Measurements from ENCODE around the gene DYRK4. TPM values are rescaled to one million over a fixed set of nuclear protein-coding genes. Genes with fewer than 3 reads are reported as not detected.

The DYRK4 gene
- polyA plus RNA-seq, 3 donors: 17.4 to 26.9 (median 22.4) TPM

DNA sequence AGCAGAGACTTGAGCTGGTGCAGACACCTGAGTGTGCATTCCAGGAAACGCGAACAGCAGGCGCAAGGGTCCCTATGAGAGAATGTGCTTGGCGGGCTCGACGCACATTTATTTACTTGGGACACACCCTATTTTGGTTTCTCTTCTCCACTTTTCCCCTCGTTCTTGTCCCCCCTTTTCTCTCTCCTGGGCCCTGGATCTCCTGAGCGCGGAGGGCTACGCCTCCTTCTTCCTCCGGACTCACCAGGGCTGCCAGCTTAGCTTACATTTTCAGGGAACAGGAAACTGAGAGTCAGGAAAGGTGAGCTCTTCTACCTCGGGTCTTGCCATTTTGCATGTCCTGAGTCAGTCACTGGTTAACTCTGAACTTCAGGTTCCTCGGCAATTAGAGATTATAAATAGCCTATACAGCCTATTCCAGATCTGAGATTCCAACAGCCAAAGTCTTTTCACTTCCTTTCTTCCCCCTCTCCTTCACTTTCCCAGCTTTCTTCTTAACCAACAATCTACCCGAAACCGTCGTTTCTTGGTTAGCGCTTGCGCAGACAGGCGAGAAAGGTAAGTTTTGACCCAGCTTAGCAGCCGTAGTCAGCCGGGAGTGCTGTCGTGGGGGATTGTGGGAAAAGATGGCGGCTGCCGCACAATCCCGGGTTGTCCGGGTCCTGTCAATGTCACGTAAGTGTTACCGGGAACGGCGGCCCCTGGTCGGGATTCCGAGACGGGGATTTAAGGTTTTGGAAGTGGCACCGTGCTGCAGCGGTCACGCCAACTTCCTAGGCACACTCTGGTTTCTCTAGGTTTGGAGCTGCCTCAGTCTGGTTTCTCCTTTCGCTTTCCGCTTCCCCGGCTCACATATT, 86.7 kb downstream of the DYRK4 start, which contains the start of the genes AKAP3 and NDUFA9:
AKAP3 (minus strand) TSS at position 551 of the 857 bp plus-strand sequence. CDS start 10,855 bp downstream, outside the sequence.
NDUFA9 (plus strand) TSS at position 614 of the 857 bp plus-strand sequence; CDS start at position 627, 13 bp downstream.
- TF ChIP-seq, protein P1, sequence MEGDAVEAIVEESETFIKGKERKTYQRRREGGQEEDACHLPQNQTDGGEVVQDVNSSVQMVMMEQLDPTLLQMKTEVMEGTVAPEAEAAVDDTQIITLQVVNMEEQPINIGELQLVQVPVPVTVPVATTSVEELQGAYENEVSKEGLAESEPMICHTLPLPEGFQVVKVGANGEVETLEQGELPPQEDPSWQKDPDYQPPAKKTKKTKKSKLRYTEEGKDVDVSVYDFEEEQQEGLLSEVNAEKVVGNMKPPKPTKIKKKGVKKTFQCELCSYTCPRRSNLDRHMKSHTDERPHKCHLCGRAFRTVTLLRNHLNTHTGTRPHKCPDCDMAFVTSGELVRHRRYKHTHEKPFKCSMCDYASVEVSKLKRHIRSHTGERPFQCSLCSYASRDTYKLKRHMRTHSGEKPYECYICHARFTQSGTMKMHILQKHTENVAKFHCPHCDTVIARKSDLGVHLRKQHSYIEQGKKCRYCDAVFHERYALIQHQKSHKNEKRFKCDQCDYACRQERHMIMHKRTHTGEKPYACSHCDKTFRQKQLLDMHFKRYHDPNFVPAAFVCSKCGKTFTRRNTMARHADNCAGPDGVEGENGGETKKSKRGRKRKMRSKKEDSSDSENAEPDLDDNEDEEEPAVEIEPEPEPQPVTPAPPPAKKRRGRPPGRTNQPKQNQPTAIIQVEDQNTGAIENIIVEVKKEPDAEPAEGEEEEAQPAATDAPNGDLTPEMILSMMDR (IDR thresholded peaks at IDR 0.05): no peak
- under 1% methylated on average over 36 of the region's 39 CpGs for WGBS (ENCODE audit: insufficient coverage)

DNA sequence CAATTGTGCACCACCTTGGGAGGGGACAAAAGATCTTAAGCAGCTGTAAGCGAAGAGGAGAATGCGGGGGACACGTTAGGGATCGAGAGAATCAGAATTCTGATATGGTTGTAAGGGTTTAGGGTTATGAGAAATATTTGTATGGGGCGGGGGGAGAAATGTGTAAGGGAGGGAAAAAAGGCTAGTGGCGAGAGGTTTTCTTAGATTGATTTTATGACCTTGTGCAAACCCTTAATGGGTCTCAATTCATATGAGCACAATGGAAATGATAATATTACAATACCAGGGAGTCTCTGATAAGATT, 87.3 kb downstream of the DYRK4 start:
- peaks cover 32% of the 10 kb centered on the region for H3K4me1 Mint-ChIP-seq
- peak overlapping the region; percentile 85 to 97 (median 94) for H3K27ac Mint-ChIP-seq
- TF ChIP-seq, protein P1 (IDR thresholded peaks at IDR 0.05): no peak

More for the DNA sequence above, 86.7 kb downstream of the DYRK4 start, which contains the start of the genes AKAP3 and NDUFA9:
- H3K27me3 ChIP-seq (ENCODE audit: control insufficient read depth in 2 of 2, insufficient read depth in 2 of 2, low read length in 2 of 2): no peaks in the 10 kb centered on the region
- Mint-ChIP-seq H3K27ac (peak within 1 kb of the TSS; percentile 85 to 97 (median 94)), H3K4me1 (peaks cover 32% of the 10 kb centered on the region), H3K36me3 (peaks cover 0 to 8% of the 10 kb centered on the region in 2 donors), H3K27me3 (ENCODE audit: low read depth in 3 of 3) (peaks cover 6 to 15% (median 10%) of the 10 kb centered on the region in 3 donors), H3K4me3 (peak within 1 kb of the TSS; percentile 94), H3K9me3 (peaks cover 0 to 2% (median 0%) of the 10 kb centered on the region in 7 donors)
- H3K4me1 ChIP-seq (ENCODE audit: control insufficient read depth in 1 of 2, insufficient read depth in 2 of 2, low read length in 2 of 2): peaks cover 17 to 20% of the 10 kb centered on the region in 2 donors
- peak within 1 kb of the TSS; percentile 95 for H3K4me2 ChIP-seq (replicated peaks; ENCODE audit: extremely low read depth, low read length, poor library complexity, severe bottlenecking)
- H3K9ac ChIP-seq (ENCODE audit: insufficient read depth, low read length, poor library complexity, severe bottlenecking): peak within 1 kb of the TSS; percentile 86
- H3K4me3 ChIP-seq (replicated peaks in 1 of 3; ENCODE audit: low read depth in 2 of 3, low read length in 3 of 3): peak within 1 kb of the TSS; percentile 80 to 100 (median 90)
- H3K36me3 ChIP-seq (replicated peaks in 1 of 2; ENCODE audit: control insufficient read depth in 1 of 2, insufficient read depth in 2 of 2, low read length in 2 of 2): peaks cover 2 to 16% of the 10 kb centered on the region in 2 donors
- H3K27ac ChIP-seq (ENCODE audit: low read depth in 1 of 2, low read length in 2 of 2): peak within 1 kb of the TSS; percentile 61 to 95
- H3K79me2 ChIP-seq (ENCODE audit: insufficient read depth, low read length): peaks cover 49% of the 10 kb centered on the region
- H3K9me3 ChIP-seq (replicated peaks in 1 of 2; ENCODE audit: control insufficient read depth in 1 of 2, insufficient read depth in 1 of 2, low read length in 2 of 2): no peaks in the 10 kb centered on the region
- DNase-seq: peak; percentile 59 to 69 (median 66)
- peaks cover 20% of the 10 kb centered on the region for H4K20me1 ChIP-seq (ENCODE audit: insufficient read depth, low read length)
- peak within 1 kb of the TSS; percentile 91 for H2AFZ ChIP-seq (ENCODE audit: insufficient read depth, low read depth, low read length, poor library complexity, severe bottlenecking)
- intact Hi-C loops (cut with micrococcal nuclease): loop anchor here in 1 of 2 donors (10.0 kb wide), 1 partner anchor 324 kb away; the partner anchor contains the start of gene TIGAR

More for the DNA sequence above, 87.3 kb downstream of the DYRK4 start:
- Histone ChIP-seq H3K4me3 (replicated peaks in 1 of 3; ENCODE audit: low read depth in 2 of 3, low read length in 3 of 3) (peak overlapping the region; percentile 80 to 100 (median 90)), H3K9me3 (replicated peaks in 1 of 2; ENCODE audit: control insufficient read depth in 1 of 2, insufficient read depth in 1 of 2, low read length in 2 of 2) (no peaks in the 10 kb centered on the region), H3K4me2 (replicated peaks; ENCODE audit: extremely low read depth, low read length, poor library complexity, severe bottlenecking) (peak overlapping the region; percentile 95), H3K27me3 (ENCODE audit: control insufficient read depth in 2 of 2, insufficient read depth in 2 of 2, low read length in 2 of 2) (no peaks in the 10 kb centered on the region), H3K36me3 (replicated peaks in 1 of 2; ENCODE audit: control insufficient read depth in 1 of 2, insufficient read depth in 2 of 2, low read length in 2 of 2) (peaks cover 7 to 22% of the 10 kb centered on the region in 2 donors), H4K20me1 (ENCODE audit: insufficient read depth, low read length) (peaks cover 24% of the 10 kb centered on the region), H3K79me2 (ENCODE audit: insufficient read depth, low read length) (peaks cover 55% of the 10 kb centered on the region), H3K9ac (ENCODE audit: insufficient read depth, low read length, poor library complexity, severe bottlenecking) (peak overlapping the region; percentile 86), H3K4me1 (ENCODE audit: control insufficient read depth in 1 of 2, insufficient read depth in 2 of 2, low read length in 2 of 2) (peaks cover 17 to 20% of the 10 kb centered on the region in 2 donors), H3K27ac (ENCODE audit: low read depth in 1 of 2, low read length in 2 of 2) (peak overlapping the region; percentile 61 to 95), H2AFZ (ENCODE audit: insufficient read depth, low read depth, low read length, poor library complexity, severe bottlenecking) (peak overlapping the region; percentile 91)
- H3K27me3 Mint-ChIP-seq (ENCODE audit: low read depth in 3 of 3): peaks cover 6 to 13% (median 10%) of the 10 kb centered on the region in 3 donors
- intact Hi-C loops (cut with micrococcal nuclease): loop anchor here in 1 of 2 donors (10.0 kb wide), 1 partner anchor 325 kb away; the partner anchor contains the start of gene TIGAR
- 0% methylated on average over 5 of the region's 6 CpGs for WGBS (ENCODE audit: insufficient coverage)
- peak overlapping the region; percentile 94 for H3K4me3 Mint-ChIP-seq
- peaks cover 4 to 14% of the 10 kb centered on the region in 2 donors for H3K36me3 Mint-ChIP-seq
- peaks cover 0 to 2% (median 0%) of the 10 kb centered on the region in 7 donors for H3K9me3 Mint-ChIP-seq
- DNase-seq: no peak

Measured in CD14-positive monocyte (primary cell).